Endothelial cell of umbilical vein (primary cell): Measurements from ENCODE around the gene KIAA1614. TPM values are rescaled to one million over a fixed set of nuclear protein-coding genes. Genes with fewer than 3 reads are reported as not detected.

Source experiments
- BruUV-seq: library from RNA; stranded (reverse); fragments of 400-500 nt; replicated peaks from 2 replicates; lab custom pipeline; 2021; lab: Mats Ljungman, UMichigan
- CTCF ChIA-PET: fragments of 300-600, 350-600 bp; sonication (Branson Sonifier 250); formaldehyde crosslinking; loops from one replicate; lab custom pipeline; 2021; ENCODE audit warnings: antibody characterized with exemption, inconsistent platforms; lab: Charles Lee
- POLR2A ChIA-PET: fragments of 300-600, 350-600 bp; sonication (Branson Sonifier 250); formaldehyde crosslinking; loops from one replicate; lab custom pipeline; 2021; ENCODE audit warnings: antibody characterized with exemption, inconsistent platforms; lab: Charles Lee
- DNase-seq: peaks from one replicate; pipeline ENCODE4 v3.0.0-alpha.2; 2011; ENCODE audit warnings: low read depth, low spot score
- FAIRE-seq: peaks from 2 replicates; lab custom pipeline; 2011; peaks lifted over from hg19 to GRCh38; lab: Jason Lieb, UNC
- H2AFZ ChIP-seq: 2 replicates; pipeline ENCODE4 v1.6.0; 2012; ENCODE audit warnings: low read depth, low read length, control low read depth, inconsistent platforms
- H3K27ac ChIP-seq: 2 replicates; pipeline ENCODE4 v1.5.1; 2011; ENCODE audit warnings: low read depth, mild to moderate bottlenecking, control low read depth, low read length, moderate library complexity; ENCODE audit not compliant: insufficient read depth
- H3K27me3 ChIP-seq, 2 experiments: 2 replicates each; pipeline versions ENCODE4 v1.6.0 to v1.6.1; 2011; ENCODE audit warnings: low read length in 2 of 2, mixed read lengths in 1 of 2; ENCODE audit not compliant: control insufficient read depth in 2 of 2, insufficient read depth in 2 of 2
- H3K36me3 ChIP-seq, 2 experiments: 2 replicates in 1 of 2; 3 replicates in 1 of 2; pipeline ENCODE4 v1.5.1; 2011; ENCODE audit warnings: low read length in 2 of 2, mild to moderate bottlenecking in 1 of 2, moderate library complexity in 1 of 2; ENCODE audit not compliant: control insufficient read depth in 2 of 2, insufficient read depth in 2 of 2; ENCODE audit errors: extremely low read depth in 1 of 2
- H3K4me1 ChIP-seq: 3 replicates; pipeline ENCODE4 v1.5.1; 2011; ENCODE audit warnings: mild to moderate bottlenecking, low read length; ENCODE audit not compliant: control insufficient read depth, insufficient read depth; ENCODE audit errors: extremely low read depth
- H3K4me2 ChIP-seq: 2 replicates; pipeline ENCODE4 v1.6.1; 2011; ENCODE audit warnings: low read length, control low read depth, mixed read lengths; ENCODE audit not compliant: insufficient read depth
- H3K4me3 ChIP-seq, 3 experiments: fragments of 200-600 bp in 1 of 3; sonication (generic), shearing (Covaris generic) in 1 of 3; replicated peaks in 1 of 3; 2 replicates each; pipeline ENCODE4 v1.5.1; 2011 to 2016; ENCODE audit warnings: control low read depth in 3 of 3, low read length in 3 of 3, mild to moderate bottlenecking in 2 of 3, inconsistent platforms in 1 of 3, low read depth in 1 of 3, moderate library complexity in 1 of 3; ENCODE audit not compliant: insufficient read depth in 1 of 3
- H3K79me2 ChIP-seq: 2 replicates; pipeline ENCODE4 v1.6.0; 2012; ENCODE audit warnings: low read length, inconsistent platforms; ENCODE audit not compliant: control insufficient read depth, insufficient read depth
- H3K9ac ChIP-seq: replicated peaks from 2 replicates; pipeline ENCODE3; 2011; ENCODE audit warnings: low read length, control low read depth; ENCODE audit not compliant: insufficient read depth; ENCODE audit errors: extremely low read depth
- H3K9me1 ChIP-seq: replicated peaks from 3 replicates; pipeline ENCODE4 v1.6.0; 2011; ENCODE audit warnings: mild to moderate bottlenecking, low read length; ENCODE audit not compliant: control insufficient read depth, insufficient read depth; ENCODE audit errors: extremely low read depth
- H3K9me3 ChIP-seq: replicated peaks from 2 replicates; pipeline ENCODE4 v1.5.1; 2012; ENCODE audit warnings: low read length, inconsistent platforms; ENCODE audit not compliant: control insufficient read depth, insufficient read depth
- H4K20me1 ChIP-seq: replicated peaks from 2 replicates; pipeline ENCODE3; 2011; ENCODE audit warnings: mild to moderate bottlenecking, low read length; ENCODE audit not compliant: control insufficient read depth, insufficient read depth; ENCODE audit errors: extremely low read depth
- CTCF ChIP-seq, 2 donors: IDR thresholded peaks; 1 replicate in 1 of 2; 2 replicates in 1 of 2; pipeline ENCODE4 v1.5.1; 2011; ENCODE audit warnings: low read length in 2 of 2, mild to moderate bottlenecking in 2 of 2, moderate library complexity in 2 of 2, control low read depth in 1 of 2, inconsistent platforms in 1 of 2, low read depth in 1 of 2; ENCODE audit not compliant: insufficient read depth in 1 of 2; ENCODE audit errors: extremely low read depth in 1 of 2
- EZH2 ChIP-seq: IDR thresholded peaks from 2 replicates; pipeline ENCODE4 v1.6.1; 2012; ENCODE audit warnings: borderline replicate concordance, low read depth, mild to moderate bottlenecking, moderate library complexity, low read length, inconsistent platforms; ENCODE audit not compliant: severe bottlenecking
- FOS ChIP-seq: IDR thresholded peaks from 2 replicates; pipeline ENCODE4 v1.6.1; 2011; ENCODE audit warnings: mild to moderate bottlenecking, low read length, moderate library complexity, borderline replicate concordance; ENCODE audit not compliant: insufficient read depth
- GATA2 ChIP-seq: IDR thresholded peaks from 2 replicates; pipeline ENCODE4 v1.7.0; 2011; ENCODE audit warnings: low read depth, mild to moderate bottlenecking, moderate library complexity, mixed read lengths, low read length; ENCODE audit not compliant: insufficient read length, insufficient read depth
- JUN ChIP-seq: IDR thresholded peaks from 2 replicates; pipeline ENCODE4 v1.6.1; 2011; ENCODE audit warnings: borderline replicate concordance, low read depth; ENCODE audit not compliant: insufficient read length, insufficient read depth
- MAX ChIP-seq: IDR thresholded peaks from 2 replicates; pipeline ENCODE4 v1.6.1; 2011; ENCODE audit not compliant: insufficient read depth, insufficient read length
- MYC ChIP-seq: IDR thresholded peaks from one replicate; pipeline ENCODE4 v1.6.1; 2011; ENCODE audit warnings: mild to moderate bottlenecking, low read depth, low read length
- POLR2A ChIP-seq: IDR thresholded peaks from 2 replicates; pipeline ENCODE4 v1.6.1; 2012; ENCODE audit warnings: low read depth, mild to moderate bottlenecking, control low read depth, low read length
- POLR2AphosphoS5 ChIP-seq: IDR thresholded peaks from 2 replicates; pipeline ENCODE4 v1.6.1; 2012; ENCODE audit warnings: low read depth, mild to moderate bottlenecking, control low read depth, low read length, moderate library complexity; ENCODE audit not compliant: insufficient read depth
- dilution Hi-C: fragments of 300-500 bp; cut with MboI; formaldehyde crosslinking; loops from one replicate; pipeline ENCODE4 v1.15.0; 2019; ENCODE audit warnings: low sequenced_read_pairs; ENCODE audit not compliant: extremely low pct_ligation_motif_present
- intact Hi-C: fragments of 100-400 bp; cut with micrococcal nuclease; formaldehyde crosslinking; loops from one replicate; pipeline ENCODE4 v1.10.0; 2022
- polyA plus RNA-seq, 4 experiments: library from polyadenylated mRNA; depleted of rRNA in 3 of 4; stranded (reverse) in 3 of 4; unstranded in 1 of 4; fragments of >200 nt; gene quantifications; 2 replicates each; pipeline versions ENCODE4 v1.2.1 to v1.2.3, GENCODE V29; 2011 to 2012; ENCODE audit warnings: missing spikeins in 1 of 4
- total RNA-seq: library from RNA; stranded (reverse); gene quantifications from 2 replicates; pipeline ENCODE4 v1.2.3, GENCODE V29; 2021

Gene KIAA1614
- total and polyA plus RNA-seq, 2 donors (not counting 3 experiments of a cell fraction or from before 2014, with no cell fraction given), result 1.0 to 2.0 TPM

- ChIA-PET POLR2A (no interaction called here), CTCF (interaction anchor here (1.0 kb wide), 1 partner anchor 64 kb away, joined by 4 read pairs; no protein-coding TSS in a partner anchor)
- Histone ChIP-seq H3K4me1 (no peaks in the 10 kb centered on the region), H2AFZ (no peak overlapping the region), H3K27ac (no peak overlapping the region), H3K27me3 (no peaks in the 10 kb centered on the region), H3K9me3 (no peaks in the 10 kb centered on the region), H3K4me2 (no peak overlapping the region), H4K20me1 (no peaks in the 10 kb centered on the region), H3K9ac (no peak overlapping the region), H3K79me2 (no peaks in the 10 kb centered on the region), H3K9me1 (no peaks in the 10 kb centered on the region), H3K4me3 (no peak overlapping the region), H3K36me3 (peaks cover 0 to 8% of the 10 kb centered on the region in 2 experiments)
- intact Hi-C loops (no loop called here), dilution Hi-C loops (no loop called here)
- FAIRE-seq, result no peak
- no peak for DNase-seq
- TF ChIP-seq MAX, result no peak
- no peak for TF ChIP-seq EZH2
- TF ChIP-seq FOS, result no peak
- TF ChIP-seq CTCF (IDR thresholded peaks at IDR 0.05; ENCODE audit: extremely low read depth in 1 of 2, insufficient read depth in 1 of 2, low read depth in 1 of 2, low read length in 2 of 2), result no peak
- no peak for TF ChIP-seq GATA2
- TF ChIP-seq POLR2A, result no peak
- no peak for TF ChIP-seq POLR2AphosphoS5
- no peak for TF ChIP-seq JUN
- TF ChIP-seq MYC, result no peak
- BruUV-seq, result no TSS peak
Observed at GRCh38 chr1:180946056-180946455, 33.4 kb downstream of the KIAA1614 start.
